Measurements from ENCODE around the gene RBM24. TPM values are rescaled to one million over a fixed set of nuclear protein-coding genes. Genes with fewer than 3 reads are reported as not detected.

Gene RBM24
- total RNA-seq, 1 donor from 2014 or later, result 289 TPM

- DNase-seq (ENCODE audit: low read depth), result no peak
Observed at GRCh38 chr6:17341117-17341805, 60.1 kb downstream of the RBM24 start.

- DNase-seq (ENCODE audit: low read depth), result no peak
Observed at GRCh38 chr6:17341891-17342290, 60.7 kb downstream of the RBM24 start.

GRCh38 chr6:17343215-17343614, 62.1 kb downstream of the RBM24 start:
- no peak for DNase-seq (ENCODE audit: low read depth)

Other genes starting within 250 kb of the RBM24 start
- not detected in 2 replicates for gene STMND1, start 179.3 kb upstream of the RBM24 start, total RNA-seq
- 187 and 262 TPM in 2 replicates for gene CAP2, start 112.2 kb downstream of the RBM24 start, total RNA-seq

All from myocyte (in vitro differentiated cells).